Epithelial cell of prostate (primary cell): Measurements from ENCODE around the gene CYGB.
"Not testable (repeated sequence)": the region's sequence is repeated elsewhere in the genome, so short reads cannot be mapped to it uniquely, and the experiment has no call there.

Experiments used
- DNase-seq: peaks from one replicate; pipeline ENCODE4 v3.0.0-alpha.2; 2011; ENCODE audit warnings: low read depth, low spot score
- H3K27ac ChIP-seq: fragments of 450-650 bp; 2 replicates; pipeline ENCODE4 v1.5.1; 2017; ENCODE audit warnings: mild to moderate bottlenecking

The CYGB gene

DNA sequence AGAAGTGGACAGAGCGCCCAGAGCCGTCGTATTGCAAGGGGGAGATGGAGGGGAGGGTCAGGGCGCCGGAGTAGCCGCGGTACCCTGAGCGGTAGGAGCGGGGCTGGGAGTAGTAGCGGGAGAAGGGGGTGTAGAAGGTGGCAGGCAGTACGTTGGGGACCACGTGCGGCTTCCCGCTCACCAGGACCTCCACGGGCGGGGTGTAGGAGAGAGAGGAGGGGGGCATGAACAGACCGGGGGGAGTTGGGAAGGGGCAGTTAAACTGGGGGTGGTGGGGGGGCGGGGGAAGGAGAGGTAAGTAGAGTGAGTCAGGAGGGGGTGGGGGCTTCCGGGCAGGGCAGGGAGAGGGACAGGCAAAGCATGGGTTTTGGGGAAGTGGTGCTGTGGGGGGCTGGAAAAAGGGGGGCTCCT, 31.3 kb upstream of the CYGB start:
- DNase-seq, result no peak
- H3K27ac ChIP-seq, result no peak overlapping the region

GRCh38 chr17:76567634-76568432, 30.3 kb upstream of the CYGB start:
- peak overlapping the region; percentile 49 for H3K27ac ChIP-seq
- DNase-seq, result no peak

- peak overlapping the region; percentile 49 for H3K27ac ChIP-seq
- no peak for DNase-seq
Observed at GRCh38 chr17:76566988-76567431, 29.5 kb upstream of the CYGB start.

- DNase-seq, result no peak
- H3K27ac ChIP-seq, result peak overlapping the region; percentile 49
Observed at GRCh38 chr17:76566613-76566943, 29.1 kb upstream of the CYGB start.

GRCh38 chr17:76565728-76566612, 28.5 kb upstream of the CYGB start:
- H3K27ac ChIP-seq, result peak overlapping the region; percentile 70

DNA sequence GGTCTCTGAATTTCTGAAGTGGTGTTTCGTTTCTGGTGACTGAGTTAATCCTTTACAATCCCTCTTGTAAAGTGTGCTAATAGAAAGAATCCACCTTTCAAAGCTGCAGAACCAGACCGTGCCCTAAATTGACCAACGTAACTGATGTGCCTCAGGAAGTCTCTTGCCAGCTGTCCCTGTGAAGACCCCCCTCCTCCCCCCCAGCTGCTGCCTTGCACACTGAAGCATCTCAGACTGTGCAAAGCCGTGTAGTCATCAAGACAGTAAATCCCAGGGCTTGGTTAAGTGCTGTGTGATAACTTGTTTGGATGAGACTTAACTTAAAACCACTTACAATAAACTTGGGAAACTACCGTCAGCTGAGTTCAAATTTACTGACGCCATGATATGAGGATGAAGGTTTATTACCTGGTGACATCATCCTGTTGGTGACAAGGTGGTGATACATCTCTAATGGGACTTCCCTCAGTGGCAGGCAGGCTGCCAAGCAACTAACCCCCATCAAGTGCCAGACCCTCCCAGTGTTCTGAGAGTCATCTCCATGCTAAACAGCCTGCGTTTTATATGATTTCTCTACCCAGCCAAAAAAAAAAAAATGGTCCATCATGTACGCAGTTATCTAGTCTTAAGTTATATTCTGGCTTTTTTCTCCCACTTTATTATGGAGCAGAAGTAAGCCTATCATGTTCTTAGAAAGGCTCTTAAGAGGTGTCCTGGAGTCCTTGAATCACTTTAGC, 27.6 kb upstream of the CYGB start:
- DNase-seq, result peak; percentile 74
- H3K27ac ChIP-seq, result peak overlapping the region; percentile 70

More at GRCh38 chr17:76565728-76566612, 28.5 kb upstream of the CYGB start:
- DNase-seq, result no peak

- peak overlapping the region; percentile 85 for H3K27ac ChIP-seq
- DNase-seq, result not testable (repeated sequence)
Observed at GRCh38 chr17:76563359-76563758, 25.9 kb upstream of the CYGB start.

DNA sequence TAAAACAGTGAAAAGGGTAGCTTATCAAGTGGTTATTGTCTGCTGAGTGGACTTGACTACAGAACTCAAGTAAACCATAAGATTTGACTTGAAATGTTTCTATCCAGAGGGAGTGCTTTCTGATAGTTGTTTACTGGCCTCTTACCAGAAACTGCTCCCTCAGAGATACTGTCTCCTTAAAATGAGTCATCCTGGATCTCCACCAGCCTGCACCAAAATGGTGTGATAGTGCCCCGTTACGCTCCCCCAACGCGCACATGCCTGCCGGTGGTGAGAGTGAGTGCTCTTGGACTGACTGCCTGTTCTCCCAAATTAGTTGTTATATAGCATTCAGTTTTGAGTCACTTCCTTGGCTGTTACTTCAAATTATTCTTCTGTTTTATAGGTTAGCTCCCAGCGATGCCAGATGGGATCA, 25.2 kb upstream of the CYGB start:
- peak overlapping the region; percentile 85 for H3K27ac ChIP-seq
- DNase-seq, result no peak

GRCh38 chr17:76561799-76562268, 24.3 kb upstream of the CYGB start:
- DNase-seq, result no peak
- H3K27ac ChIP-seq, result peak overlapping the region; percentile 85

GRCh38 chr17:76561332-76561731, 23.8 kb upstream of the CYGB start:
- H3K27ac ChIP-seq, result peak overlapping the region; percentile 85
- DNase-seq, result no peak

- no peak for DNase-seq
- peak overlapping the region; percentile 85 for H3K27ac ChIP-seq
Observed at GRCh38 chr17:76560877-76561221, 23.3 kb upstream of the CYGB start.

GRCh38 chr17:76560036-76560876, 22.7 kb upstream of the CYGB start:
- H3K27ac ChIP-seq, result peak overlapping the region; percentile 85
- DNase-seq, result no peak

- DNase-seq, result not testable (repeated sequence)
- H3K27ac ChIP-seq, result peak overlapping the region; percentile 85
Observed at GRCh38 chr17:76559460-76559859, 22.0 kb upstream of the CYGB start.

DNA sequence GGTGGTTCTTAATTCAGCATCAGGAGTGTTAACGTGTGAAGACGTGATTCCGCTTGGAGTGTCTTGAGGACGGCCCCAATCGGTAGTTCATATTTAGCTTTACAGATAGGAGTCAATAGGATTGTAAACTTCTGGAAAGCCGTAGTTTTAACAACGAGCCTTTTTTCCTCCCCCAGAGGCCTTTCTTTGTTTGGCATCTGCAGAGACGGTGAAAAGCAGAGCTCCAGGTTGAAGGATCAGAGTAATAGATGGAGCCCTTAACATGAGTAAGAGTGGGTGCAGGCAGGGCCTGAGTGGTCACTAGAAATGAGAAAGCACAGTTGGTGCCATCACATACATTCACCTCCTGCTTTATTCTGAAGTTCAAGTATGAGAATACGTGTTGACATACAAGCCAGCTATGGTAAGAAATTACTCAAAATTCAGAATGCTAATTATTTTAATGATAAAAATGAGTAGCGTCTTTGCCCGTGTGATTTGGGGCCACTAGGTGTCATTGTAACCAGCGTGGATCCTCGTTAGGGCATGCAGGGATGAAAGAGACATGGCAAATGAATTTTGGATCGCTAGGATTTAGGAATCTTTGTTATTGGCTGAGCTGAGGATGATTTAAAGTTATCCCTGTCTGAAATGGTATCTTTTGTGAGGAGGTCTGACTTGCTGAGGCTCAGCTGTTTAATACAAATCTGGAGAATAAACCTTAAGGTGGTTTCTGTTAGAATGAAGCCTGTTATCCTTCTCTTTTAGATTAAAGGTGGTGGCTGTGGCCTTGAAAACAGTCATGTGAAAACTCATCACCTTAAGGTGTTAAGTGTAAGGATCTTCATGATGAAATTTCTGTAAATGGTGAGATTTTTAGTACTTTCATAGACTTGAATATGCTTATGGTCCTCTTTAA, 20.9 kb upstream of the CYGB start:
- DNase-seq, result no peak
- H3K27ac ChIP-seq, result peak overlapping the region; percentile 85

DNA sequence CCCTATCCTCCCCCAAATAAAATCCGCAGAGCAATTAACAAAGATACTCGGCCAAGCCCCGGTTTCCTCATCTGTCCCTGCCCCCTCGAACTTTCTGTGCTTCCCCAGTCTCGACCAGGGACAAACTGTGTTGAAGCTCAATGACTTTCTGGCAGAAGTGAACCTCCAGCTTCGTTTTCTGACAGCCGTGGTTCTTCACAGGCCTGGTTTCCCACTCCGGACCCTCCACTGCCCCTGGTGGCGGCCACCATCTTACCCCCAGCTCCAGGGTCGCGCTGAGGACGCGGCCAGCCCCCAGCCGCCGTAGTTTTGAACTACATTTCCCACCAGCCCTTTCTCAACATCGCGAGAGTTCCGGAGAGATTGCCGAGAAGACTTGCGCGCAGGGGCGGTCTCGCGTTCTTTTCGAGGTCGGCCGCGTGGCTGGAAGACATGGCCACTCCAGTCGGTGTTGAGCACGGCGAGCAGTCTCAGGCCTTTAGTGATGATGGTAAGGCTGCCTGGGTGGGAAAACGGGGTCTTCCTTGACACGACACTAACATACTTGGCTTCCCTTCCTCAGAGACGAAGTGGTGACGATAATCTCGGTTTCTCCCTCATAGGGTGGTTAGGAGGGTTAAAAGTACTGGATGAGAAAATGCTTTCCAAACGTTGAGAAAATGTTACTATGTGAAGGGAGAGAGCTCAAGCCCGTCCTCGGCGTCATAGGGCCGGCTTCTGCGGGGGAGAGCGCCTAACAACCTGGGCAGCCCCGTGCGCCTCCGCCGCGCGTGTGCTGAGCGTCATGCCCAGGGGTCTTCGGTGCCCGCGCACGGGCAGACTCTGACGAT, 20.1 kb upstream of the CYGB start:
- peak; percentile 79 for DNase-seq

GRCh38 chr17:76556765-76557367, 19.4 kb upstream of the CYGB start:
- DNase-seq, result no peak
- peak overlapping the region; percentile 85 for H3K27ac ChIP-seq

More for the DNA sequence above, 20.1 kb upstream of the CYGB start:
- peak overlapping the region; percentile 85 for H3K27ac ChIP-seq

- H3K27ac ChIP-seq, result no peak overlapping the region
Observed at GRCh38 chr17:76554131-76554530, 16.6 kb upstream of the CYGB start.

More at GRCh38 chr17:76554131-76554530, 16.6 kb upstream of the CYGB start:
- DNase-seq, result no peak
